Ishikawa (cell line): Measurements from ENCODE around the gene CAMTA1.

Source experiments
- CEBPB ChIP-seq: IDR thresholded peaks from 2 replicates; pipeline ENCODE4 v1.6.1; 2012
- CREB1 ChIP-seq: IDR thresholded peaks from 2 replicates; pipeline ENCODE4 v1.6.1; 2012; ENCODE audit warnings: low read depth
- EGR1 ChIP-seq: IDR thresholded peaks from 2 replicates; pipeline ENCODE4 v1.6.1; 2012
- EP300 ChIP-seq: IDR thresholded peaks from 2 replicates; pipeline ENCODE4 v1.6.1; 2012; ENCODE audit warnings: borderline replicate concordance
- FOXM1 ChIP-seq: IDR thresholded peaks from 2 replicates; pipeline ENCODE4 v1.6.1; 2012; ENCODE audit warnings: low read depth, borderline replicate concordance
- MAX ChIP-seq: IDR thresholded peaks from 2 replicates; pipeline ENCODE4 v1.6.1; 2012
- NFIC ChIP-seq: IDR thresholded peaks from 2 replicates; pipeline ENCODE4 v1.6.1; 2012
- RAD21 ChIP-seq: IDR thresholded peaks from 2 replicates; pipeline ENCODE4 v1.6.1; 2012; ENCODE audit warnings: low read depth
- REST ChIP-seq: IDR thresholded peaks from 2 replicates; pipeline ENCODE4 v1.6.1; 2012; ENCODE audit warnings: low read depth, mild to moderate bottlenecking
- TAF1 ChIP-seq: IDR thresholded peaks from 2 replicates; pipeline ENCODE4 v1.6.1; 2012; ENCODE audit warnings: low read depth, mild to moderate bottlenecking
- TCF12 ChIP-seq: IDR thresholded peaks from 2 replicates; pipeline ENCODE4 v1.6.1; 2012; ENCODE audit warnings: low read depth
- TEAD4 ChIP-seq: IDR thresholded peaks from 2 replicates; pipeline ENCODE4 v1.6.1; 2012
- USF1 ChIP-seq: IDR thresholded peaks from 2 replicates; pipeline ENCODE4 v1.6.1; 2012
- YY1 ChIP-seq: IDR thresholded peaks from 2 replicates; pipeline ENCODE4 v1.6.1; 2012; ENCODE audit warnings: low read depth
- ZBTB7A ChIP-seq: IDR thresholded peaks from 2 replicates; pipeline ENCODE4 v1.6.1; 2012; ENCODE audit warnings: low read depth

The CAMTA1 gene

GRCh38 chr1:7459914-7460313 is 674.7 kb downstream of the CAMTA1 start:
- TF ChIP-seq FOXM1: no peak
- no peak for TF ChIP-seq RAD21
- TF ChIP-seq YY1: no peak
- TF ChIP-seq ZBTB7A: no peak
- no peak for TF ChIP-seq TCF12
- no peak for TF ChIP-seq MAX
- TF ChIP-seq CREB1: no peak
- TF ChIP-seq EP300: no peak
- no peak for TF ChIP-seq NFIC
- TF ChIP-seq USF1: no peak
- TF ChIP-seq TEAD4: no peak
- no peak for TF ChIP-seq EGR1
- TF ChIP-seq REST: no peak
- TF ChIP-seq CEBPB: no peak
- TF ChIP-seq TAF1: no peak

GRCh38 chr1:7460807-7461206 is 675.6 kb downstream of the CAMTA1 start:
- TF ChIP-seq CEBPB: no peak
- no peak for TF ChIP-seq TAF1
- no peak for TF ChIP-seq CREB1
- no peak for TF ChIP-seq NFIC

- no peak for TF ChIP-seq EP300
- TF ChIP-seq CEBPB: no peak
- TF ChIP-seq TCF12: no peak
- TF ChIP-seq FOXM1: no peak
- TF ChIP-seq CREB1: no peak
- no peak for TF ChIP-seq ZBTB7A
- no peak for TF ChIP-seq TEAD4
- no peak for TF ChIP-seq EGR1
- no peak for TF ChIP-seq TAF1
- TF ChIP-seq USF1: no peak
These were observed 677.4 kb downstream of the CAMTA1 start for GRCh38 chr1:7462617-7463016.

GRCh38 chr1:7463526-7463925 is 678.3 kb downstream of the CAMTA1 start:
- TF ChIP-seq FOXM1 (no peak), REST (no peak), TEAD4 (no peak), EP300 (no peak), NFIC (no peak), ZBTB7A (no peak), RAD21 (no peak), USF1 (no peak), YY1 (no peak), TCF12 (no peak), TAF1 (no peak), CREB1 (no peak), EGR1 (no peak), CEBPB (no peak), MAX (no peak)

- no peak for TF ChIP-seq TAF1
- TF ChIP-seq YY1: no peak
- TF ChIP-seq FOXM1: no peak
These were observed 679.5 kb downstream of the CAMTA1 start for GRCh38 chr1:7464736-7465135.

GRCh38 chr1:7467476-7468175 is 682.4 kb downstream of the CAMTA1 start:
- TF ChIP-seq EP300 (no peak), USF1 (no peak), TCF12 (no peak), TAF1 (no peak), CEBPB (no peak), CREB1 (no peak), FOXM1 (no peak), ZBTB7A (no peak), TEAD4 (no peak), NFIC (no peak), RAD21 (no peak)
